ENCODE results near the gene A2ML1.

A2ML1 gene

DNA sequence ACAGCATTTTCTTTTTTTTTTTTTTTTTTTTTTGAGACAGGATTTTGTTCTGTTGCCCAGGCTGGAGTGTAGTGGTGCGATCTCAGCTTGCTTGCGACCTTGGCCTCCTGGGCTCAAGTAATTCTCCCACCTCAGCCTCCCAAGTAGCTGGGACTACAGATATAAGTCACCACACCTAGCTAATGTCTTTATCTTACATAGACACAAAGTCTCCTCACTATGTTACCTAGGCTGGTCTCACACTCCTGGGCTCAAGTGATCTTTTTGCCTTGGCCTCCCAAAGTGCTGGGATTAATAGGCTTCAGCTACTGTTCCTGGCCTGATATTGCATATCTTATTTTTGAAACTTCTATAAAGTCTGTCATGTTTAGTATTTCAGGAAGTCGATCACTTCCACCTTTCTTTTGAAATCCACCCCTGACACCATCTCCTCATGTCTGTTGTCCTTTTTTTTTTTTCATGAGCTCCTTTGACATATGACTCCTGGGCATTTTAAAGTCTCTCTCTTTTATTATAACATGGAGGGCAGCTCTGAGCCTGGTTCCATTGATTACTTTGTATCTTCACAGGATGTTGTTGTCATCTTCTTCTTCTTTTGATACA, 5.9 kb upstream of the A2ML1 start:
- Histone ChIP-seq H3K27ac (ENCODE audit: low read length, poor library complexity, severe bottlenecking) (no peak overlapping the region), H3K9ac (ENCODE audit: low read length) (no peak overlapping the region), H3K4me1 (ENCODE audit: control insufficient read depth, insufficient read depth, low read depth, low read length) (no peaks in the 10 kb centered on the region), H3K9me3 (ENCODE audit: control insufficient read depth, low read length) (no peaks in the 10 kb centered on the region), H2BK5ac (ENCODE audit: low read depth, low read length, poor library complexity, severe bottlenecking) (no peak overlapping the region), H3K36me3 (ENCODE audit: control insufficient read depth in 1 of 2, insufficient read depth in 2 of 2, low read depth in 1 of 2, low read length in 2 of 2) (no peaks in the 10 kb centered on the region), H2AFZ (ENCODE audit: low read depth, low read length) (no peak overlapping the region), H2BK15ac (ENCODE audit: low read depth, poor library complexity, severe bottlenecking) (no peak overlapping the region), H2BK120ac (ENCODE audit: low read depth, low read length) (no peak overlapping the region), H3K14ac (ENCODE audit: low read length in 2 of 2) (no peak overlapping the region), H2AK5ac (ENCODE audit: low read length, severe bottlenecking) (no peak overlapping the region), H3K18ac (ENCODE audit: low read depth in 1 of 2, low read length in 2 of 2) (no peak overlapping the region), H4K91ac (ENCODE audit: low read length) (no peak overlapping the region), H3K23ac (ENCODE audit: low read length in 2 of 2) (no peak overlapping the region), H3K4me2 (ENCODE audit: low read length, poor library complexity, severe bottlenecking) (no peak overlapping the region), H4K8ac (ENCODE audit: low read length) (no peak overlapping the region), H2BK12ac (ENCODE audit: low read length in 2 of 2) (no peak overlapping the region), H3K27me3 (ENCODE audit: control insufficient read depth in 1 of 2, insufficient read depth in 1 of 2, low read length in 2 of 2) (no peaks in the 10 kb centered on the region), H3K4me3 (ENCODE audit: insufficient read depth in 1 of 2, low read depth in 1 of 2, low read length in 2 of 2) (no peak overlapping the region), H3K79me1 (replicated peaks; ENCODE audit: low read length, poor library complexity, severe bottlenecking) (no peaks in the 10 kb centered on the region), H3K4ac (ENCODE audit: low read depth in 1 of 2, low read length in 2 of 2) (no peak overlapping the region)
- WGBS: 92% methylated on average over 3 of the region's 3 CpGs
- DNase-seq: no peak

DNA sequence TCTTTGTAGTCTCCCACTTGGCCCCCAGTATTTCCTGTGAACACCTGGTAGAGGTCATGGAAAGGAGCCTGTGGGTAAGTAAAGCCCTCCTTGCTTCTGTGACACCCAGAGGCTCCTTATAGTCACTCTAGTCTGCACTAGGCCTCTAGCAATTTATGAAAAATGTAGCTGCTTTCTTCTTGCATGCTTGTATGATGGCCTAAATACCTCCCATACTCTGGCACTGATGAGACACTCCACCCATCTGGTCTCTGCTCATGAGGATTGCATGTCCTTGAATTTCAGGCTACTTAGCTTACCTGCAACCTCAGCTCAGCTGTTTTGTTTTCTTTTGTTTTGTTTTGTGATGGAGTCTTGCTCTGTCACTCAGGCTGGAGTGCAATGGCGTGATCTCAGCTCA, 4.6 kb upstream of the A2ML1 start:
- no CpG with 5 or more reads among the region's 1 CpG for WGBS
- no peaks in the 10 kb centered on the region for H3K79me1 ChIP-seq (replicated peaks; ENCODE audit: low read length, poor library complexity, severe bottlenecking)
- DNase-seq: no peak
- H3K9ac ChIP-seq (ENCODE audit: low read length): no peak overlapping the region
- no peak overlapping the region for H3K18ac ChIP-seq (ENCODE audit: low read depth in 1 of 2, low read length in 2 of 2)
- no peak overlapping the region for H4K91ac ChIP-seq (ENCODE audit: low read length)
- H2AFZ ChIP-seq (ENCODE audit: low read depth, low read length): no peak overlapping the region
- H2AK5ac ChIP-seq (ENCODE audit: low read length, severe bottlenecking): no peak overlapping the region
- no peak overlapping the region for H3K23ac ChIP-seq (ENCODE audit: low read length in 2 of 2)
- no peaks in the 10 kb centered on the region for H3K4me1 ChIP-seq (ENCODE audit: control insufficient read depth, insufficient read depth, low read depth, low read length)
- no peak overlapping the region for H2BK120ac ChIP-seq (ENCODE audit: low read depth, low read length)
- H3K4me2 ChIP-seq (ENCODE audit: low read length, poor library complexity, severe bottlenecking): no peak overlapping the region
- no peak overlapping the region for H2BK5ac ChIP-seq (ENCODE audit: low read depth, low read length, poor library complexity, severe bottlenecking)
- no peak overlapping the region for H2BK15ac ChIP-seq (ENCODE audit: low read depth, poor library complexity, severe bottlenecking)
- no peaks in the 10 kb centered on the region for H3K9me3 ChIP-seq (ENCODE audit: control insufficient read depth, low read length)
- H3K27me3 ChIP-seq (ENCODE audit: control insufficient read depth in 1 of 2, insufficient read depth in 1 of 2, low read length in 2 of 2): no peaks in the 10 kb centered on the region
- no peak overlapping the region for H4K8ac ChIP-seq (ENCODE audit: low read length)
- H2BK12ac ChIP-seq (ENCODE audit: low read length in 2 of 2): no peak overlapping the region
- H3K36me3 ChIP-seq (ENCODE audit: control insufficient read depth in 1 of 2, insufficient read depth in 2 of 2, low read depth in 1 of 2, low read length in 2 of 2): no peaks in the 10 kb centered on the region
- no peak overlapping the region for H3K27ac ChIP-seq (ENCODE audit: low read length, poor library complexity, severe bottlenecking)
- no peak overlapping the region for H3K4me3 ChIP-seq (ENCODE audit: insufficient read depth in 1 of 2, low read depth in 1 of 2, low read length in 2 of 2)
- no peak overlapping the region for H3K14ac ChIP-seq (ENCODE audit: low read length in 2 of 2)
- H3K4ac ChIP-seq (ENCODE audit: low read depth in 1 of 2, low read length in 2 of 2): no peak overlapping the region

DNA sequence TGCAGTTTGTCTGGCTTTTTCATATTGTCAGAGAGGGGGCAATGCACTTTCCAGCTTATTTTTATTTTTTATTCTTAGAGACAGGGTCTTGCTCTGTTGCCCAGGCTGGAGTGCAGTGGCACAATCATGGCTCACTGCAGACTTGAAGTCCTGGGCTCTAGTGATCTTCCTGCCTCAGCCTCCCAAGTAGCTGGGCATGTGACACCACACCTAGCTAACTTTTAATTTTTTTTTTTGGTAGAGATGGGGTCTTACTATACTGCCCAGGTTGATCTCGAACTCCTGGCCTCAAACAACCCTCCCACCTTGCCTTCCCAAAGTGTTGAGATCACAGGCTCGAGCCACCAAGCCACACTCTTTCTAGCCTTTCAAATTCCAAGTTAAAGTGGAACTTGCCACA, 3.9 kb upstream of the A2ML1 start:
- 72% methylated on average over 2 of the region's 2 CpGs for WGBS
- no peak overlapping the region for H3K4ac ChIP-seq (ENCODE audit: low read depth in 1 of 2, low read length in 2 of 2)
- no peaks in the 10 kb centered on the region for H3K4me1 ChIP-seq (ENCODE audit: control insufficient read depth, insufficient read depth, low read depth, low read length)

DNA sequence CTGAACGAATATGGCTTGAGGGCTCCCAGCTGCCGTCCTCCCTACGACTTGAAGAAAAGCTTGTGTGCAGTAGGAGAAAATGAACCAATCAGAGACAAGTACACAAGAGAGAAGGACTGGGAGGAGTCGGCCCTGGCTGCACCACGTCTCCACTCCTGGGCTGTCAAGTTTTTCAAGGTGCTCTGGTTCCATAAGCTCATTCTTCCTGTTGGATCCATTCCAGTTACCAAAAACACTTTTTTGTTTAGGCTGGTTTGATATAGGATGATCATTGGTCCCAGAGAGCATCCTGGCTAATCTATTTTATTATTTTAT, 2.8 kb upstream of the A2ML1 start:
- Histone ChIP-seq H2AFZ (ENCODE audit: low read depth, low read length) (no peak overlapping the region), H3K14ac (ENCODE audit: low read length in 2 of 2) (no peak overlapping the region), H4K91ac (ENCODE audit: low read length) (no peak overlapping the region), H3K36me3 (ENCODE audit: control insufficient read depth in 1 of 2, insufficient read depth in 2 of 2, low read depth in 1 of 2, low read length in 2 of 2) (no peaks in the 10 kb centered on the region), H3K27ac (ENCODE audit: low read length, poor library complexity, severe bottlenecking) (no peak overlapping the region), H2BK12ac (ENCODE audit: low read length in 2 of 2) (no peak overlapping the region), H2BK15ac (ENCODE audit: low read depth, poor library complexity, severe bottlenecking) (no peak overlapping the region), H3K4me2 (ENCODE audit: low read length, poor library complexity, severe bottlenecking) (no peak overlapping the region), H3K4me1 (ENCODE audit: control insufficient read depth, insufficient read depth, low read depth, low read length) (no peaks in the 10 kb centered on the region), H2BK5ac (ENCODE audit: low read depth, low read length, poor library complexity, severe bottlenecking) (no peak overlapping the region), H2BK120ac (ENCODE audit: low read depth, low read length) (no peak overlapping the region), H3K27me3 (ENCODE audit: control insufficient read depth in 1 of 2, insufficient read depth in 1 of 2, low read length in 2 of 2) (no peaks in the 10 kb centered on the region), H3K4me3 (ENCODE audit: insufficient read depth in 1 of 2, low read depth in 1 of 2, low read length in 2 of 2) (no peak overlapping the region), H2AK5ac (ENCODE audit: low read length, severe bottlenecking) (no peak overlapping the region), H3K23ac (ENCODE audit: low read length in 2 of 2) (no peak overlapping the region), H3K18ac (ENCODE audit: low read depth in 1 of 2, low read length in 2 of 2) (no peak overlapping the region), H3K9ac (ENCODE audit: low read length) (no peak overlapping the region), H3K4ac (ENCODE audit: low read depth in 1 of 2, low read length in 2 of 2) (no peak overlapping the region), H3K79me1 (replicated peaks; ENCODE audit: low read length, poor library complexity, severe bottlenecking) (no peaks in the 10 kb centered on the region), H3K9me3 (ENCODE audit: control insufficient read depth, low read length) (no peaks in the 10 kb centered on the region), H4K8ac (ENCODE audit: low read length) (no peak overlapping the region)
- WGBS: 61% methylated on average over 5 of the region's 5 CpGs
- no peak for DNase-seq

More for the DNA sequence above, 3.9 kb upstream of the A2ML1 start:
- Histone ChIP-seq H2BK12ac (ENCODE audit: low read length in 2 of 2) (no peak overlapping the region), H4K8ac (ENCODE audit: low read length) (no peak overlapping the region), H3K9ac (ENCODE audit: low read length) (no peak overlapping the region), H3K79me1 (replicated peaks; ENCODE audit: low read length, poor library complexity, severe bottlenecking) (no peaks in the 10 kb centered on the region), H3K4me2 (ENCODE audit: low read length, poor library complexity, severe bottlenecking) (no peak overlapping the region), H3K27ac (ENCODE audit: low read length, poor library complexity, severe bottlenecking) (no peak overlapping the region), H3K9me3 (ENCODE audit: control insufficient read depth, low read length) (no peaks in the 10 kb centered on the region), H4K91ac (ENCODE audit: low read length) (no peak overlapping the region), H3K23ac (ENCODE audit: low read length in 2 of 2) (no peak overlapping the region), H3K14ac (ENCODE audit: low read length in 2 of 2) (no peak overlapping the region), H3K27me3 (ENCODE audit: control insufficient read depth in 1 of 2, insufficient read depth in 1 of 2, low read length in 2 of 2) (no peaks in the 10 kb centered on the region), H2BK5ac (ENCODE audit: low read depth, low read length, poor library complexity, severe bottlenecking) (no peak overlapping the region), H2BK120ac (ENCODE audit: low read depth, low read length) (no peak overlapping the region), H3K36me3 (ENCODE audit: control insufficient read depth in 1 of 2, insufficient read depth in 2 of 2, low read depth in 1 of 2, low read length in 2 of 2) (no peaks in the 10 kb centered on the region), H2AK5ac (ENCODE audit: low read length, severe bottlenecking) (no peak overlapping the region), H3K4me3 (ENCODE audit: insufficient read depth in 1 of 2, low read depth in 1 of 2, low read length in 2 of 2) (no peak overlapping the region), H2AFZ (ENCODE audit: low read depth, low read length) (no peak overlapping the region), H2BK15ac (ENCODE audit: low read depth, poor library complexity, severe bottlenecking) (no peak overlapping the region), H3K18ac (ENCODE audit: low read depth in 1 of 2, low read length in 2 of 2) (no peak overlapping the region)
- DNase-seq: no peak
